Astrocyte (in vitro differentiated cells and primary cell): ENCODE measurements around the gene SMCO1.

Source experiments
- CTCF ChIP-seq: IDR thresholded peaks from 2 replicates; pipeline ENCODE4 v1.5.1; 2011; ENCODE audit warnings: low read depth, mild to moderate bottlenecking, inconsistent platforms, low read length, moderate library complexity; ENCODE audit not compliant: insufficient read depth
- EZH2 ChIP-seq: IDR thresholded peaks from 2 replicates; pipeline ENCODE4 v1.6.1; 2012; ENCODE audit warnings: mild to moderate bottlenecking, low read length, inconsistent platforms; ENCODE audit not compliant: insufficient read depth

GRCh38 chr3:196471551-196471950, 43.6 kb downstream of the SMCO1 start:
- TF ChIP-seq CTCF, result no peak
- no peak for TF ChIP-seq EZH2
